HG03097 (cell line): ENCODE measurements around the gene FRA10AC1.
"Not testable (repeated sequence)": the region's sequence is repeated elsewhere in the genome, so short reads cannot be mapped to it uniquely, and the experiment has no call there.

Source experiments
- ATAC-seq: cut with Tn5 transposase; IDR thresholded peaks from one replicate; pipeline ENCODE4 v1.9.1; 2021; ENCODE audit not compliant: unreplicated experiment, low FRiP score

Gene FRA10AC1

GRCh38 chr10:93704451-93704850 is 2.1 kb upstream of the FRA10AC1 start:
- no peak for ATAC-seq

- ATAC-seq, result no peak
Observed at GRCh38 chr10:93703841-93704240, 1.4 kb upstream of the FRA10AC1 start.

- ATAC-seq, result no peak
Observed at GRCh38 chr10:93703066-93703465, 674 bp upstream of the FRA10AC1 start.

GRCh38 chr10:93701866-93702209 is 554 bp downstream of the FRA10AC1 start:
- ATAC-seq, result peak; percentile 9

- no peak for ATAC-seq
Observed at GRCh38 chr10:93697207-93697606, 5.2 kb downstream of the FRA10AC1 start.

- not testable (repeated sequence) for ATAC-seq
Observed at GRCh38 chr10:93696582-93696981, 5.8 kb downstream of the FRA10AC1 start.

GRCh38 chr10:93695740-93696139 is 6.7 kb downstream of the FRA10AC1 start:
- no peak for ATAC-seq

- ATAC-seq, result no peak
Observed at GRCh38 chr10:93687737-93688136, 14.7 kb downstream of the FRA10AC1 start.

- no peak for ATAC-seq
Observed at GRCh38 chr10:93680412-93681047, 21.9 kb downstream of the FRA10AC1 start.

- ATAC-seq, result no peak
Observed at GRCh38 chr10:93678805-93679587, 23.4 kb downstream of the FRA10AC1 start.

GRCh38 chr10:93678386-93678785 is 24.0 kb downstream of the FRA10AC1 start:
- ATAC-seq, result no peak

GRCh38 chr10:93673791-93674190 is 28.6 kb downstream of the FRA10AC1 start:
- ATAC-seq, result no peak

GRCh38 chr10:93672890-93673289 is 29.5 kb downstream of the FRA10AC1 start:
- ATAC-seq, result no peak

- no peak for ATAC-seq
Observed at GRCh38 chr10:93672022-93672678, 30.2 kb downstream of the FRA10AC1 start.

- no peak for ATAC-seq
Observed at GRCh38 chr10:93671042-93671441, 31.4 kb downstream of the FRA10AC1 start.

GRCh38 chr10:93670372-93670771 is 32.0 kb downstream of the FRA10AC1 start:
- ATAC-seq, result no peak

GRCh38 chr10:93667795-93668194 is 34.6 kb downstream of the FRA10AC1 start:
- ATAC-seq, result no peak

- ATAC-seq, result no peak
Observed at GRCh38 chr10:93666030-93666429, 36.4 kb downstream of the FRA10AC1 start.

- ATAC-seq, result no peak
Observed at GRCh38 chr10:93657757-93658156, 44.6 kb downstream of the FRA10AC1 start.

GRCh38 chr10:93656155-93656554 is 46.2 kb downstream of the FRA10AC1 start:
- ATAC-seq, result no peak

GRCh38 chr10:93654201-93654600 is 48.2 kb downstream of the FRA10AC1 start:
- no peak for ATAC-seq

GRCh38 chr10:93652857-93653256 is 49.5 kb downstream of the FRA10AC1 start:
- ATAC-seq, result no peak
